PC-3 (cell line): Measurements from ENCODE around the gene FARP1. TPM values are rescaled to one million over a fixed set of nuclear protein-coding genes. Genes with fewer than 3 reads are reported as not detected.

ENCODE experiments used
- ATAC-seq: fragments of 200-7000 bp; cut with Tn5 transposase; 2 replicates; pipeline ENCODE4 v1.9.1; 2020; ENCODE audit warnings: mild to moderate bottlenecking, moderate library complexity
- BruUV-seq: library from RNA; stranded (reverse); fragments of 400-500 nt; replicated peaks from 2 replicates; lab custom pipeline; 2021; lab: Mats Ljungman, UMichigan
- CTCF ChIA-PET: fragments of 300-600 bp; sonication (Branson Sonifier 250); formaldehyde crosslinking; loops from one replicate; lab custom pipeline; 2022; ENCODE audit warnings: antibody characterized with exemption; lab: Charles Lee
- POLR2A ChIA-PET: fragments of 300-600 bp; sonication (Branson Sonifier 250); formaldehyde crosslinking; loops from one replicate; lab custom pipeline; 2022; ENCODE audit warnings: antibody characterized with exemption; ENCODE audit not compliant: unreplicated experiment; lab: Charles Lee
- DNase-seq: peaks from one replicate; pipeline ENCODE4 v3.0.0-alpha.2; 2015
- H2AFZ ChIP-seq: fragments of 300-600 bp; sonication (generic); 2 replicates; pipeline ENCODE4 v1.6.0; 2016; ENCODE audit warnings: antibody characterized with exemption, low read length
- H3F3A ChIP-seq: fragments of 300-600 bp; sonication (generic); one replicate; pipeline ENCODE4 v1.6.0; 2017; ENCODE audit warnings: antibody characterized with exemption, low read length, control low read depth, mild to moderate bottlenecking; ENCODE audit not compliant: unreplicated experiment
- H3K27ac ChIP-seq: fragments of 300-600 bp; sonication (generic); 2 replicates; pipeline ENCODE4 v1.5.1; 2016; ENCODE audit warnings: mild to moderate bottlenecking, low read length
- H3K27me3 ChIP-seq: fragments of 300-600 bp; sonication (generic); 2 replicates; pipeline ENCODE4 v1.6.1; 2016; ENCODE audit warnings: low read length, mixed read lengths
- H3K36me3 ChIP-seq: fragments of 300-600 bp; sonication (generic); 2 replicates; pipeline ENCODE4 v1.6.1; 2016; ENCODE audit warnings: low read depth, mixed run types, low read length, mixed read lengths
- H3K4me1 ChIP-seq: fragments of 300-600 bp; sonication (generic); 2 replicates; pipeline ENCODE4 v1.5.1; 2016; ENCODE audit warnings: low read length; ENCODE audit not compliant: insufficient read depth
- H3K4me2 ChIP-seq: fragments of 300-600 bp; sonication (generic); 2 replicates; pipeline ENCODE4 v1.6.0; 2016; ENCODE audit warnings: low read length
- H3K4me3 ChIP-seq: fragments of 300-600 bp; sonication (generic); 2 replicates; pipeline ENCODE4 v1.5.1; 2016; ENCODE audit warnings: mild to moderate bottlenecking, low read length, mixed read lengths
- H3K79me2 ChIP-seq: fragments of 300-600 bp; sonication (generic); 2 replicates; pipeline ENCODE4 v1.6.1; 2017; ENCODE audit warnings: low read length, mixed read lengths
- H3K9ac ChIP-seq: fragments of 300-600 bp; sonication (generic); 2 replicates; pipeline ENCODE4 v1.6.0; 2016; ENCODE audit warnings: mild to moderate bottlenecking, low read length
- H3K9me2 ChIP-seq: fragments of 300-600 bp; sonication (generic); replicated peaks from 2 replicates; pipeline ENCODE4 v1.6.1; 2016; ENCODE audit warnings: mixed run types, low read length, mixed read lengths
- H3K9me3 ChIP-seq: fragments of 300-600 bp; sonication (generic); 2 replicates; pipeline ENCODE4 v1.6.1; 2016; ENCODE audit warnings: low read length, mixed read lengths
- H4K20me1 ChIP-seq: fragments of 300-600 bp; sonication (generic); 2 replicates; pipeline ENCODE4 v1.6.1; 2016; ENCODE audit warnings: low read length, mixed read lengths
- CTCF ChIP-seq: fragments of 300-600 bp; sonication (generic); conservative IDR thresholded peaks from 2 replicates; pipeline ENCODE4 v1.5.1; 2017; ENCODE audit warnings: antibody characterized with exemption, low read depth, mild to moderate bottlenecking, low read length
- EZH2 ChIP-seq: fragments of 300-600 bp; sonication (generic); IDR thresholded peaks from one replicate; pipeline ENCODE4 v1.6.1; 2017; ENCODE audit warnings: antibody characterized with exemption, mild to moderate bottlenecking, low read length; ENCODE audit not compliant: unreplicated experiment
- EZH2phosphoT487 ChIP-seq: fragments of 300-600 bp; sonication (generic); IDR thresholded peaks from 2 replicates; pipeline ENCODE4 v1.6.1; 2018; ENCODE audit warnings: mild to moderate bottlenecking, antibody characterized with exemption, low read length, borderline replicate concordance
- intact Hi-C: fragments of 100-400 bp; cut with micrococcal nuclease; formaldehyde crosslinking; loops from 2 replicates; pipeline ENCODE4 v1.9.0; 2023
- total RNA-seq: library from RNA; depleted of rRNA; stranded (reverse); fragments of >200 nt; gene quantifications from 2 replicates; pipeline ENCODE4 v1.2.3, GENCODE V29; 2014

FARP1 gene
- total RNA-seq, 1 experiment from 2014 or later, result 18.2 TPM

- no peak overlapping the region for H3K4me2 ChIP-seq
- TF ChIP-seq EZH2phosphoT487 (no peak), EZH2 (no peak), CTCF (no peak)
- no peak overlapping the region for H2AFZ ChIP-seq
- POLR2A ChIA-PET, result interaction anchor here (0.6 kb wide), 1 partner anchor 842 kb away, joined by 5 read pairs; no protein-coding TSS in a partner anchor
- no peaks in the 10 kb centered on the region for H3K9me3 ChIP-seq
- ATAC-seq, result no peak
- CTCF ChIA-PET, result no interaction called here
- no peak overlapping the region for H3K9ac ChIP-seq
- H3K4me1 ChIP-seq, result no peaks in the 10 kb centered on the region
- no peak overlapping the region for H3K4me3 ChIP-seq
- no peaks in the 10 kb centered on the region for H3K36me3 ChIP-seq
- no peaks in the 10 kb centered on the region for H3K27me3 ChIP-seq
- H4K20me1 ChIP-seq, result no peaks in the 10 kb centered on the region
- H3F3A ChIP-seq, result no peaks in the 10 kb centered on the region
- DNase-seq, result no peak
- no peak overlapping the region for H3K27ac ChIP-seq
- H3K9me2 ChIP-seq, result no peaks in the 10 kb centered on the region
- H3K79me2 ChIP-seq, result no peaks in the 10 kb centered on the region
- intact Hi-C loops, result no loop called here
- BruUV-seq, result no TSS peak
Observed at GRCh38 chr13:98401934-98402333, 259.0 kb downstream of the FARP1 start.

GRCh38 chr13:98403076-98403475 is 260.2 kb downstream of the FARP1 start:
- CTCF ChIA-PET, result no interaction called here
- BruUV-seq, result no TSS peak
- intact Hi-C loops, result no loop called here
- no peak overlapping the region for H3K27ac ChIP-seq
- H3K4me3 ChIP-seq, result no peak overlapping the region
- POLR2A ChIA-PET, result no interaction called here
- H3K36me3 ChIP-seq, result no peaks in the 10 kb centered on the region
- H3F3A ChIP-seq, result no peaks in the 10 kb centered on the region
- no peaks in the 10 kb centered on the region for H3K27me3 ChIP-seq
- ATAC-seq, result no peak
- H3K79me2 ChIP-seq, result no peaks in the 10 kb centered on the region
- no peaks in the 10 kb centered on the region for H3K9me3 ChIP-seq
- H3K4me1 ChIP-seq, result no peaks in the 10 kb centered on the region
- H3K9me2 ChIP-seq, result no peaks in the 10 kb centered on the region
- TF ChIP-seq EZH2phosphoT487 (no peak), CTCF (no peak), EZH2 (no peak)
- no peak for DNase-seq
- no peaks in the 10 kb centered on the region for H4K20me1 ChIP-seq
- no peak overlapping the region for H3K9ac ChIP-seq
- H3K4me2 ChIP-seq, result no peak overlapping the region
- H2AFZ ChIP-seq, result no peak overlapping the region

GRCh38 chr13:98405107-98405571 is 262.2 kb downstream of the FARP1 start:
- BruUV-seq, result no TSS peak
- no peak overlapping the region for H3K4me2 ChIP-seq
- POLR2A ChIA-PET, result no interaction called here
- H3K4me1 ChIP-seq, result no peaks in the 10 kb centered on the region
- 0 out of 2 replicates have a peak, but pooled peaks have one; percentile 10 for TF ChIP-seq CTCF
- no peak for TF ChIP-seq EZH2
- ATAC-seq, result no peak
- H3K27me3 ChIP-seq, result no peaks in the 10 kb centered on the region
- H3K79me2 ChIP-seq, result no peaks in the 10 kb centered on the region
- no peaks in the 10 kb centered on the region for H4K20me1 ChIP-seq
- intact Hi-C loops, result no loop called here
- H3K9me2 ChIP-seq, result no peaks in the 10 kb centered on the region
- no peak for DNase-seq
- CTCF ChIA-PET, result no interaction called here
- H3K9me3 ChIP-seq, result no peaks in the 10 kb centered on the region
- H3K36me3 ChIP-seq, result no peaks in the 10 kb centered on the region
- no peaks in the 10 kb centered on the region for H3F3A ChIP-seq
- no peak overlapping the region for H3K4me3 ChIP-seq
- H3K27ac ChIP-seq, result no peak overlapping the region
- no peak overlapping the region for H3K9ac ChIP-seq
- H2AFZ ChIP-seq, result no peak overlapping the region
